IMR-90 (cell line): Measurements from ENCODE around the gene SGK2. TPM values are rescaled to one million over a fixed set of nuclear protein-coding genes. Genes with fewer than 3 reads are reported as not detected.

Source experiments
- ATAC-seq: fragments of 200-7000 bp; cut with Tn5 transposase; 2 replicates; pipeline ENCODE4 v1.9.1; 2020; ENCODE audit warnings: low read depth, mild to moderate bottlenecking, moderate library complexity
- BruUV-seq: library from RNA; stranded (reverse); fragments of 400-500 nt; replicated peaks from 2 replicates; lab custom pipeline; 2021; lab: Mats Ljungman, UMichigan
- CTCF ChIA-PET: fragments of 300-600 bp; formaldehyde crosslinking; extraction: SDS; loops from one replicate; lab custom pipeline; 2021; ENCODE audit warnings: antibody characterized with exemption; lab: Yijun Ruan, JAX
- POLR2A ChIA-PET: fragments of 300-600 bp; sonication (Branson Sonifier 250); formaldehyde crosslinking; loops from one replicate; lab custom pipeline; 2022; ENCODE audit warnings: antibody characterized with exemption; ENCODE audit not compliant: unreplicated experiment; lab: Charles Lee
- DNase-seq: peaks from one replicate; pipeline ENCODE4 v3.0.0; 2013
- H2AFZ ChIP-seq: replicated peaks from 2 replicates; pipeline ENCODE3; 2013; ENCODE audit warnings: low read length, mild to moderate bottlenecking; ENCODE audit not compliant: poor library complexity
- H2AK5ac ChIP-seq: 2 replicates; pipeline ENCODE4 v1.6.1; 2013; ENCODE audit warnings: low read depth, low read length, inconsistent platforms
- H2AK9ac ChIP-seq: replicated peaks from 2 replicates; pipeline ENCODE3; 2013; ENCODE audit warnings: mild to moderate bottlenecking, low read depth, low read length, moderate library complexity; ENCODE audit not compliant: poor library complexity
- H2BK120ac ChIP-seq: 2 replicates; pipeline ENCODE4 v1.6.1; 2013; ENCODE audit warnings: low read depth, low read length, inconsistent platforms
- H2BK15ac ChIP-seq: 3 replicates; pipeline ENCODE4 v1.6.1; 2013; ENCODE audit warnings: low read depth, low read length, inconsistent platforms
- H2BK20ac ChIP-seq: 2 replicates; pipeline ENCODE4 v1.6.1; 2013; ENCODE audit warnings: low read depth, mild to moderate bottlenecking, inconsistent platforms, low read length, moderate library complexity
- H2BK5ac ChIP-seq: 2 replicates; pipeline ENCODE4 v1.6.1; 2013; ENCODE audit warnings: mild to moderate bottlenecking, low read depth, low read length, inconsistent platforms; ENCODE audit not compliant: poor library complexity, severe bottlenecking
- H3K14ac ChIP-seq: replicated peaks from 2 replicates; pipeline ENCODE4 v1.6.1; 2013; ENCODE audit warnings: low read depth, low read length, inconsistent platforms
- H3K18ac ChIP-seq: 2 replicates; pipeline ENCODE4 v1.6.1; 2013; ENCODE audit warnings: low read depth, low read length, control low read depth
- H3K23ac ChIP-seq: 2 replicates; pipeline ENCODE4 v1.6.1; 2013; ENCODE audit warnings: low read depth, low read length, inconsistent platforms
- H3K27ac ChIP-seq: 2 replicates; pipeline ENCODE4 v1.5.1; 2013; ENCODE audit warnings: mild to moderate bottlenecking, control low read depth, low read length; ENCODE audit not compliant: insufficient read depth
- H3K27me3 ChIP-seq: 2 replicates; pipeline ENCODE4 v1.6.1; 2013; ENCODE audit warnings: low read length; ENCODE audit not compliant: control insufficient read depth, insufficient read depth
- H3K36me3 ChIP-seq: 2 replicates; pipeline ENCODE4 v1.6.1; 2013; ENCODE audit warnings: low read length, mixed read lengths; ENCODE audit not compliant: control insufficient read depth, insufficient read depth
- H3K4ac ChIP-seq: 2 replicates; pipeline ENCODE4 v1.6.1; 2013; ENCODE audit warnings: low read depth, low read length, inconsistent platforms
- H3K4me1 ChIP-seq: 2 replicates; pipeline ENCODE4 v1.6.1; 2013; ENCODE audit warnings: low read length, mixed read lengths; ENCODE audit not compliant: control insufficient read depth, insufficient read depth
- H3K4me2 ChIP-seq: 2 replicates; pipeline ENCODE4 v1.6.1; 2013; ENCODE audit warnings: low read depth, mild to moderate bottlenecking, control low read depth, low read length, moderate library complexity
- H3K4me3 ChIP-seq: 2 replicates; pipeline ENCODE4 v1.5.1; 2013; ENCODE audit warnings: low read depth, mild to moderate bottlenecking, control low read depth, low read length, moderate library complexity; ENCODE audit not compliant: insufficient read depth
- H3K56ac ChIP-seq: 2 replicates; pipeline ENCODE4 v1.6.1; 2013; ENCODE audit warnings: low read length, inconsistent platforms; ENCODE audit not compliant: insufficient read depth; ENCODE audit errors: extremely low read depth
- H3K79me1 ChIP-seq, 2 experiments: 2 replicates each; pipeline ENCODE4 v1.6.1; 2013; ENCODE audit warnings: low read length in 2 of 2, inconsistent platforms in 1 of 2, low read depth in 1 of 2
- H3K9ac ChIP-seq: 2 replicates; pipeline ENCODE4 v1.6.1; 2013; ENCODE audit warnings: low read depth, low read length, control low read depth
- H3K9me1 ChIP-seq: 2 replicates; pipeline ENCODE4 v1.6.1; 2013; ENCODE audit warnings: low read length, inconsistent platforms; ENCODE audit not compliant: insufficient read depth
- H3K9me3 ChIP-seq: 2 replicates; pipeline ENCODE4 v1.6.1; 2013; ENCODE audit warnings: low read length; ENCODE audit not compliant: control insufficient read depth, insufficient read depth
- H4K20me1 ChIP-seq: 2 replicates; pipeline ENCODE4 v1.6.1; 2013; ENCODE audit warnings: low read length, inconsistent platforms; ENCODE audit not compliant: insufficient read depth
- H4K5ac ChIP-seq: 2 replicates; pipeline ENCODE4 v1.6.1; 2013; ENCODE audit warnings: mild to moderate bottlenecking, low read depth, low read length, control low read depth
- H4K8ac ChIP-seq, 2 experiments: 2 replicates each; pipeline ENCODE4 v1.6.1; 2013; ENCODE audit warnings: low read depth in 2 of 2, low read length in 2 of 2, control low read depth in 1 of 2, inconsistent platforms in 1 of 2
- H4K91ac ChIP-seq: 2 replicates; pipeline ENCODE4 v1.6.1; 2013; ENCODE audit warnings: low read depth, low read length, inconsistent platforms; ENCODE audit not compliant: insufficient read depth
- RAD21 ChIP-seq: IDR thresholded peaks from 2 replicates; pipeline ENCODE4 v1.6.1; 2012; ENCODE audit warnings: low read length, improper control_type of control experiment
- SMC3 ChIP-seq: fragments of 150-350 bp; IDR thresholded peaks from 2 replicates; pipeline ENCODE4 v1.6.1; 2016; ENCODE audit warnings: low read depth, mild to moderate bottlenecking, antibody characterized with exemption, low read length, moderate library complexity
- WGBS, 2 experiments: methylation state at CpG; one replicate each; pipeline versions ENCODE4 v1.1.5 to v1.1.7; 2013; ENCODE audit warnings: missing lambda C conversion rate in 2 of 2; ENCODE audit not compliant: insufficient read length in 1 of 2; ENCODE audit errors: extremely low coverage in 2 of 2; 5-methylcytosine and 5-hydroxymethylcytosine counted together
- dilution Hi-C: fragments of 300-500 bp; cut with HindIII; formaldehyde crosslinking; loops from one replicate; pipeline ENCODE4 v1.14.3; 2018; ENCODE audit warnings: low sequenced_read_pairs; ENCODE audit not compliant: unreplicated experiment
- in situ Hi-C: fragments of 300-500 bp; cut with MboI; formaldehyde crosslinking; loops from 3 replicates; pipeline ENCODE4 v1.14.3; 2019; ENCODE audit warnings: low sequenced_read_pairs, inconsistent platforms, mixed read lengths
- intact Hi-C: fragments of 100-400 bp; cut with micrococcal nuclease; formaldehyde crosslinking; loops from 2 replicates; pipeline ENCODE4 v1.10.0; 2022
- polyA plus RNA-seq, 3 experiments: library from polyadenylated mRNA; depleted of rRNA; stranded (reverse); fragments of >200 nt; gene quantifications; 2 replicates each; pipeline ENCODE4 v1.2.3, GENCODE V29; 2012; ENCODE audit warnings: low replicate concordance in 1 of 3
- total RNA-seq: library from RNA; depleted of rRNA; stranded (reverse); fragments of >200 nt; gene quantifications from 2 replicates; pipeline ENCODE4 v1.2.3, GENCODE V29; 2012

The SGK2 gene
- total and polyA plus RNA-seq, 2 of the 4 experiments (the other 2 are of a cell fraction): under 0.01 to 0.10 TPM

- H2AK9ac ChIP-seq: no peak overlapping the region
- ChIA-PET CTCF (no interaction called here), POLR2A (no interaction called here)
- H2AFZ ChIP-seq: no peak overlapping the region
- H3K9ac ChIP-seq: no peak overlapping the region
- H3K79me1 ChIP-seq: no peaks in the 10 kb centered on the region
- intact Hi-C loops: no loop called here
- WGBS, 2 experiments: 60% methylated on average over 1 of the region's 7 CpGs; no CpG with 5 or more reads in 1 of the 2 experiments
- peak overlapping the region; percentile 41; the same call in 2 of the 3 replicates for H2BK15ac ChIP-seq
- no peak overlapping the region for H4K8ac ChIP-seq
- no peaks in the 10 kb centered on the region for H4K20me1 ChIP-seq
- in situ Hi-C loops: no loop called here
- H3K23ac ChIP-seq: no peak overlapping the region
- H2BK5ac ChIP-seq: peak overlapping the region; percentile 30
- 0 out of 2 replicates have a peak overlapping the region, but pooled peaks have one; percentile 26 for H2BK20ac ChIP-seq
- dilution Hi-C loops: no loop called here
- no peak overlapping the region for H3K56ac ChIP-seq
- H3K9me1 ChIP-seq: peaks cover 7% of the 10 kb centered on the region
- H3K18ac ChIP-seq: no peak overlapping the region
- H3K4ac ChIP-seq: no peak overlapping the region
- no peaks in the 10 kb centered on the region for H3K9me3 ChIP-seq
- H4K91ac ChIP-seq: no peak overlapping the region
- H2AK5ac ChIP-seq: peak overlapping the region; percentile 70
- TF ChIP-seq SMC3 (no peak), RAD21 (no peak)
- H3K27ac ChIP-seq: peak overlapping the region; percentile 52; the same call in 1 of the 2 replicates
- no peaks in the 10 kb centered on the region for H3K27me3 ChIP-seq
- DNase-seq (no peak), ATAC-seq (no peak)
- BruUV-seq: no TSS peak
- H2BK120ac ChIP-seq: no peak overlapping the region; the same call in 1 of the 2 replicates
- H4K5ac ChIP-seq: no peak overlapping the region
- peaks cover 8% of the 10 kb centered on the region for H3K4me1 ChIP-seq
- no peak overlapping the region for H3K4me3 ChIP-seq
- no peak overlapping the region for H3K14ac ChIP-seq
- H3K36me3 ChIP-seq: no peaks in the 10 kb centered on the region
- H3K4me2 ChIP-seq: no peak overlapping the region
These were observed 24.5 kb downstream of the SGK2 start for GRCh38 chr20:43583133-43583864.
